CD14-positive monocyte (primary cell): ENCODE data around the gene LEMD1. TPM values are rescaled to one million over a fixed set of nuclear protein-coding genes. Genes with fewer than 3 reads are reported as not detected.

ENCODE experiments used
- DNase-seq, 3 donors: peaks; one replicate each; pipeline ENCODE4 v3.0.0-alpha.2; 2011 to 2022
- H2AFZ ChIP-seq: 2 replicates; pipeline ENCODE4 v1.6.0; 2012; ENCODE audit warnings: mild to moderate bottlenecking, low read depth, low read length, inconsistent platforms; ENCODE audit not compliant: insufficient read depth, poor library complexity, severe bottlenecking
- H3K27ac ChIP-seq, 2 donors: 1 replicate in 1 of 2; 2 replicates in 1 of 2; pipeline ENCODE4 v1.5.1; 2012 to 2013; ENCODE audit warnings: low read length in 2 of 2, control low read depth in 1 of 2, inconsistent platforms in 1 of 2, low read depth in 1 of 2, mild to moderate bottlenecking in 1 of 2
- H3K27me3 ChIP-seq, 2 donors: one replicate each; pipeline versions ENCODE4 v1.6.0 to v1.6.1; 2011 to 2013; ENCODE audit warnings: low read length in 2 of 2; ENCODE audit not compliant: control insufficient read depth in 2 of 2, insufficient read depth in 2 of 2
- H3K36me3 ChIP-seq, 2 donors: replicated peaks in 1 of 2; 1 replicate in 1 of 2; 2 replicates in 1 of 2; pipeline versions ENCODE4 v1.5.1 to v1.6.1; 2012 to 2013; ENCODE audit warnings: low read length in 2 of 2, control low read depth in 1 of 2, inconsistent platforms in 1 of 2, mild to moderate bottlenecking in 1 of 2; ENCODE audit not compliant: insufficient read depth in 2 of 2, control insufficient read depth in 1 of 2
- H3K4me1 ChIP-seq, 2 donors: 1 replicate in 1 of 2; 2 replicates in 1 of 2; pipeline versions ENCODE4 v1.5.1 to v1.6.1; 2012 to 2013; ENCODE audit warnings: low read length in 2 of 2, control low read depth in 1 of 2, inconsistent platforms in 1 of 2, mild to moderate bottlenecking in 1 of 2, moderate library complexity in 1 of 2; ENCODE audit not compliant: insufficient read depth in 2 of 2, control insufficient read depth in 1 of 2
- H3K4me2 ChIP-seq: replicated peaks from 2 replicates; pipeline ENCODE3; 2012; ENCODE audit warnings: low read length, moderate library complexity, mild to moderate bottlenecking; ENCODE audit not compliant: poor library complexity, severe bottlenecking; ENCODE audit errors: extremely low read depth
- H3K4me3 ChIP-seq, 3 experiments: fragments of 200-600 bp in 1 of 3; sonication (generic) in 1 of 3; replicated peaks in 1 of 3; 1 replicate in 2 of 3; 2 replicates in 1 of 3; pipeline ENCODE4 v1.5.1; 2011 to 2013; ENCODE audit warnings: low read length in 3 of 3, mild to moderate bottlenecking in 3 of 3, control low read depth in 2 of 3, low read depth in 2 of 3, inconsistent platforms in 1 of 3, moderate library complexity in 1 of 3
- H3K79me2 ChIP-seq: 2 replicates; pipeline ENCODE4 v1.6.0; 2012; ENCODE audit warnings: mild to moderate bottlenecking, control low read depth, inconsistent platforms, low read length, moderate library complexity; ENCODE audit not compliant: insufficient read depth
- H3K9ac ChIP-seq: 2 replicates; pipeline ENCODE4 v1.6.0; 2017; ENCODE audit warnings: low read length, mild to moderate bottlenecking; ENCODE audit not compliant: insufficient read depth, poor library complexity, severe bottlenecking
- H3K9me3 ChIP-seq, 2 donors: replicated peaks in 1 of 2; 1 replicate in 1 of 2; 2 replicates in 1 of 2; pipeline versions ENCODE4 v1.5.1 to v1.6.1; 2012 to 2013; ENCODE audit warnings: low read length in 2 of 2, control low read depth in 1 of 2; ENCODE audit not compliant: control insufficient read depth in 1 of 2, insufficient read depth in 1 of 2
- H4K20me1 ChIP-seq: 2 replicates; pipeline ENCODE4 v1.6.0; 2012; ENCODE audit warnings: mild to moderate bottlenecking, low read length, control low read depth, moderate library complexity; ENCODE audit not compliant: insufficient read depth
- H3K27ac Mint-ChIP-seq, 7 donors: one replicate each; pipeline ENCODE4 v1.8.0; 2020; ENCODE audit warnings: mild to moderate bottlenecking in 7 of 7, mixed read lengths in 7 of 7, moderate library complexity in 6 of 7, inconsistent platforms in 2 of 7
- H3K27me3 Mint-ChIP-seq, 3 donors: one replicate each; pipeline ENCODE4 v1.8.0; 2021 to 2022; ENCODE audit warnings: low read depth in 3 of 3, mild to moderate bottlenecking in 3 of 3, mixed read lengths in 3 of 3, moderate library complexity in 3 of 3, inconsistent platforms in 1 of 3
- H3K36me3 Mint-ChIP-seq, 2 donors: one replicate each; pipeline ENCODE4 v1.8.0; 2020; ENCODE audit warnings: mixed read lengths in 2 of 2, inconsistent platforms in 1 of 2, mild to moderate bottlenecking in 1 of 2
- H3K4me1 Mint-ChIP-seq: one replicate; pipeline ENCODE4 v1.8.0; 2020; ENCODE audit warnings: mild to moderate bottlenecking, mixed read lengths
- H3K4me3 Mint-ChIP-seq, 2 donors: one replicate each; pipeline ENCODE4 v1.8.0; 2020; ENCODE audit warnings: mild to moderate bottlenecking in 2 of 2, mixed read lengths in 2 of 2, moderate library complexity in 1 of 2
- H3K9me3 Mint-ChIP-seq, 7 donors: one replicate each; pipeline ENCODE4 v1.8.0; 2020 to 2022; ENCODE audit warnings: mixed read lengths in 7 of 7, mild to moderate bottlenecking in 6 of 7, moderate library complexity in 6 of 7, inconsistent platforms in 2 of 7
- WGBS: methylation state at CpG from one replicate; pipeline ENCODE4 v1.1.5; 2013; ENCODE audit warnings: missing lambda C conversion rate; ENCODE audit not compliant: insufficient coverage; 5-methylcytosine and 5-hydroxymethylcytosine counted together
- intact Hi-C, 2 donors: fragments of 100-400 bp; cut with micrococcal nuclease; formaldehyde crosslinking; loops; one replicate each; pipeline versions ENCODE4 v1.15.0 to v1.15.1; 2023
- polyA plus RNA-seq, 3 donors: library from polyadenylated mRNA; depleted of rRNA in 1 of 3; unstranded in 2 of 3; stranded (reverse) in 1 of 3; fragments of 300-500 nt in 2 of 3; fragments of >200 nt in 1 of 3; fragmentation: Illumina TruSeq in 2 of 3; gene quantifications; 1 replicate in 2 of 3; 2 replicates in 1 of 3; pipeline ENCODE4 v1.2.3, GENCODE V29; 2012 to 2021
- TF ChIP-seq, protein P1 (sequence below): fragments of 200-600 bp; IDR thresholded peaks from one replicate; pipeline ENCODE4 v1.8.0; 2022; ENCODE audit warnings: antibody characterized with exemption, mild to moderate bottlenecking

The LEMD1 gene
- polyA plus RNA-seq, 3 donors = not detected

DNA sequence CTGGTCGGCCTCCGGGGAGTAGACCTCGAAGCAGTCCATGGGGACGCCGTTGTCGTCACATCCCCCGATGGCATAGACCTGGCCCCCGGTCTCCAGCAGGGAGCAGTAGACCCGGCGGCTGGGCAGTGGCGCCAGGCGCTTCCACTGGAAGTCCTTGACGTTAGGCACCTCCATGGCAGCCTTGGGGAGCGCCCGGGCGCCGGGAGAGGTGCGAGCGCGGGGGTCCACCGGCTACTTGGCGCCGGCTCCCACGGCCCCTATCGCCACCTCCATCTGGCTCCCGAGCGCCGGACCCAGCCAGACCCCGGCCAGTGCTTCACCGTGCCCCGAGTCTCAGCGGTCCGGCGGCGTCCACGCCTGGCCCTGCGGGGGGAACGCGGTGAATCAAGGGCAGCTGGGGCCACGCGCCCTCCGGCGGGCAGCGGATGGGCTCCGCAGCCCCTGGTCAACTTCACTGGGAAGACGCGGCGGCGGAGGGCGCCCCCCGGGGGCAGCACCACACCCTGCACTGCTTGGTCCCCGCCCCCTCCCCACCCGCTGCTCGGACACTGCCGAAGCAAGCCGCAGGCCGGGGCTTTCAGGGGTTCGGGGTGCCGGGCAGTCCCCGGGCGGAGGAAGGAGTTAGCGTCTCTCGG lies 78.3 kb downstream of the LEMD1 start:
- TF ChIP-seq, protein P1, sequence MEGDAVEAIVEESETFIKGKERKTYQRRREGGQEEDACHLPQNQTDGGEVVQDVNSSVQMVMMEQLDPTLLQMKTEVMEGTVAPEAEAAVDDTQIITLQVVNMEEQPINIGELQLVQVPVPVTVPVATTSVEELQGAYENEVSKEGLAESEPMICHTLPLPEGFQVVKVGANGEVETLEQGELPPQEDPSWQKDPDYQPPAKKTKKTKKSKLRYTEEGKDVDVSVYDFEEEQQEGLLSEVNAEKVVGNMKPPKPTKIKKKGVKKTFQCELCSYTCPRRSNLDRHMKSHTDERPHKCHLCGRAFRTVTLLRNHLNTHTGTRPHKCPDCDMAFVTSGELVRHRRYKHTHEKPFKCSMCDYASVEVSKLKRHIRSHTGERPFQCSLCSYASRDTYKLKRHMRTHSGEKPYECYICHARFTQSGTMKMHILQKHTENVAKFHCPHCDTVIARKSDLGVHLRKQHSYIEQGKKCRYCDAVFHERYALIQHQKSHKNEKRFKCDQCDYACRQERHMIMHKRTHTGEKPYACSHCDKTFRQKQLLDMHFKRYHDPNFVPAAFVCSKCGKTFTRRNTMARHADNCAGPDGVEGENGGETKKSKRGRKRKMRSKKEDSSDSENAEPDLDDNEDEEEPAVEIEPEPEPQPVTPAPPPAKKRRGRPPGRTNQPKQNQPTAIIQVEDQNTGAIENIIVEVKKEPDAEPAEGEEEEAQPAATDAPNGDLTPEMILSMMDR = peak; percentile 17
- H3K4me2 ChIP-seq = peak overlapping the region; percentile 49
- peaks cover 13% of the 10 kb centered on the region for H3K4me1 Mint-ChIP-seq
- peak overlapping the region in 1 of 2 donors; percentile 77 for H3K4me3 Mint-ChIP-seq
- H3K9me3 Mint-ChIP-seq = peaks cover 0 to 12% (median 5%) of the 10 kb centered on the region in 7 donors
- intact Hi-C loops = no loop called here
- H3K79me2 ChIP-seq = no peaks in the 10 kb centered on the region
- no peak for DNase-seq
- H3K4me3 ChIP-seq = peak overlapping the region in 1 of 3 experiments; percentile 34
- peaks cover 3 to 7% of the 10 kb centered on the region in 2 donors for H3K36me3 Mint-ChIP-seq
- no peak overlapping the region for H3K27ac Mint-ChIP-seq
- H3K4me1 ChIP-seq = peaks cover 7 to 12% of the 10 kb centered on the region in 2 donors
- 3% methylated on average over 63 of the region's 63 CpGs for WGBS
- H3K9ac ChIP-seq = peak overlapping the region; percentile 6
- H3K36me3 ChIP-seq = no peaks in the 10 kb centered on the region
- peaks cover 46 to 53% of the 10 kb centered on the region in 2 donors for H3K27me3 ChIP-seq
- H4K20me1 ChIP-seq = no peaks in the 10 kb centered on the region
- peaks cover 46 to 74% (median 59%) of the 10 kb centered on the region in 3 donors for H3K27me3 Mint-ChIP-seq
- H2AFZ ChIP-seq = no peak overlapping the region
- peaks cover 0 to 6% of the 10 kb centered on the region in 2 donors for H3K9me3 ChIP-seq
- H3K27ac ChIP-seq = no peak overlapping the region

DNA sequence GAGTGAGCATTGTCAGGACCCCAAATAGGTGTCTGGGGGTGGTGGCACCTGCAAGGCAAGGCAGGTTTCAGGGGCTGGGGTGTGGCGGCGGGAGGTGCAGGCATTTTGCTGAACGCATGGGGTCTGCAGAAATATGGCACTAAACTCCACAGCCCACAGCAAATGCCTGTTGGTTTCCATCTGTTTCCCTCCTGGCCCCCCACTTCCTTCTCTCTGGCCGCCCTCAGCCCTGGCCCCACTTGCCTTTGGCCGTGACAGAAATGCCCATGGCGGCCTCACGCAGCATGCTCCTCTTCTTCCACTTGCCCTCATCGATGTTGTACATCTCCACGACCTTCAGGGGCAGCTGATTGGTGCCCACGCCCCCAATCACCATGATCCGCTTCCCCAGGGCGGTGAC lies 78.9 kb downstream of the LEMD1 start:
- peaks cover 9% of the 10 kb centered on the region for H3K4me1 Mint-ChIP-seq
- H3K9me3 Mint-ChIP-seq = peaks cover 0 to 12% (median 5%) of the 10 kb centered on the region in 7 donors
- intact Hi-C loops = no loop called here
- H3K27me3 ChIP-seq = peaks cover 46 to 53% of the 10 kb centered on the region in 2 donors
- H3K36me3 ChIP-seq = no peaks in the 10 kb centered on the region
- no peak overlapping the region for H2AFZ ChIP-seq
- H3K4me3 Mint-ChIP-seq = peak overlapping the region in 1 of 2 donors; percentile 77
- no peaks in the 10 kb centered on the region for H4K20me1 ChIP-seq
- H3K27ac Mint-ChIP-seq = peak overlapping the region in 1 of 7 donors; percentile 45
- DNase-seq = no peak
- TF ChIP-seq, protein P1 = no peak
- peaks cover 7 to 12% of the 10 kb centered on the region in 2 donors for H3K4me1 ChIP-seq
- H3K4me3 ChIP-seq = no peak overlapping the region
- WGBS = 29% methylated on average over 10 of the region's 12 CpGs
- peaks cover 0 to 6% of the 10 kb centered on the region in 2 donors for H3K9me3 ChIP-seq
- H3K27me3 Mint-ChIP-seq = peaks cover 44 to 73% (median 59%) of the 10 kb centered on the region in 3 donors
- no peak overlapping the region for H3K4me2 ChIP-seq
- H3K79me2 ChIP-seq = no peaks in the 10 kb centered on the region
- H3K27ac ChIP-seq = no peak overlapping the region
- H3K36me3 Mint-ChIP-seq = peaks cover 3 to 7% of the 10 kb centered on the region in 2 donors
- H3K9ac ChIP-seq = no peak overlapping the region
